GM19193 (cell line): ENCODE data around the gene NOX5.

ENCODE experiments used
- POLR2A ChIP-seq: IDR thresholded peaks from 4 replicates; pipeline ENCODE4 v1.6.1; 2011; ENCODE audit not compliant: insufficient read depth, insufficient read length; ENCODE audit errors: extremely low read depth

The NOX5 gene

DNA sequence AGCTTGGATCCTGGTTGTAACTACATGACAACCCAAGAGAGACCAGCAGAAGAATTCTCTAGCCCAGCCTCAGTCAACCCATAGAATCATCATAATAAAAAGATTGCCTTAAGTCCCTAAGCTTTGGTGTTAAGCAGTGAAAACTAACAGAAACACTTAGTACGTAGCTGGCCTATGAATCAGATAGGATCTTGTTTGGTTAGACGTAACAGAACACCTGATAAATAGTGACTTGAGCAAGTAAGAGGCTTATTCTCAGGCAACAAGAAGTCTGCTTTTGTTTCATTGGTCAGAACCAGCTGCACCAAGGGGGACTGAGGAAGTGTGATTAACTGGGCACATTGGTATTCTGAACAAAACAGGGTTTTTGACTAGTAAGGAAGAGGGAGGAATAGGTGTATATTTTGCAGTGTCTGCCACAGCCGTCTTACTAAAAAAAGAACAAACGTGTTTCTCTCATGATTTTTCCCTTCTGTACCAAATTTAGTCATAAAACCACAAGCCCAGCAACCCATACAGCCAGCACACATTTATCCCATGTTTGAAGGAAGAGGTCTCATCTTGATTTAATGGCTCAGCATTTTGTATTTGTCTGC, 92.6 kb downstream of the NOX5 start:
- TF ChIP-seq POLR2A = no peak
